Measurements from ENCODE around the gene CLEC2A.

GRCh38 chr12:9944391-9944790, 12.2 kb upstream of the CLEC2A start:
- no peak for TF ChIP-seq CTCF (conservative IDR thresholded peaks at IDR 0.05; ENCODE audit: low read length)
- TF ChIP-seq EZH2phosphoT487 (IDR thresholded peaks at IDR 0.05; ENCODE audit: borderline replicate concordance, low read depth, low read length), result no peak

Measured in OCI-LY7 (cell line).